GM12864 (cell line): ENCODE measurements around the gene SLC48A1.

Experiments
- DNase-seq: peaks from one replicate; pipeline ENCODE4 v3.0.0-alpha.2; 2011; ENCODE audit warnings: low read depth
- H3K4me3 ChIP-seq: 2 replicates; pipeline ENCODE4 v1.5.1; 2011; ENCODE audit warnings: mild to moderate bottlenecking, low read depth, low read length, control low read depth
- TF ChIP-seq, protein P1 (sequence below): IDR thresholded peaks from 2 replicates; pipeline ENCODE4 v1.5.1; 2011; ENCODE audit warnings: low read depth, mild to moderate bottlenecking, moderate library complexity, low read length, control low read depth, inconsistent platforms; ENCODE audit errors: missing control alignments

SLC48A1 gene

DNA sequence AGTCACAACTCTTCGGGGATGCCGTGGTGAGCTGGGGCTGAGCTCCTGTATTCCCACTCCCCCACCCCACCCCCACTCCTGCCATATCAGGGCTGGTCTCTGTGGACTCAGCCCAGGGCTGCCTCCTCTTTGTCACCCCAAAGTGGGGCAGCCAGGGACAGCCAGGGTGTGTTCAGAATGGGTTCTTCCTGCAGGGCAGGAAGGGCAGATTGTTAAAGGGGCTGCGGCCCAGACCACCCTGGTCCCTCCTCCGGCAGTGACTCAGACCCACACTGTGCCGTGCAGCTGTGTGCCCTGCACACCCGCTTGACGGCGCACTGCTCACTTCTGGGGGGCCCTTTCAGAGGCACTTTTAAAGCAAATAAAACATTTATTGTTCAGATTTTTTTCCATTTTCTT lies 9.3 kb downstream of the SLC48A1 start:
- H3K4me3 ChIP-seq = no peak overlapping the region
- TF ChIP-seq, protein P1, sequence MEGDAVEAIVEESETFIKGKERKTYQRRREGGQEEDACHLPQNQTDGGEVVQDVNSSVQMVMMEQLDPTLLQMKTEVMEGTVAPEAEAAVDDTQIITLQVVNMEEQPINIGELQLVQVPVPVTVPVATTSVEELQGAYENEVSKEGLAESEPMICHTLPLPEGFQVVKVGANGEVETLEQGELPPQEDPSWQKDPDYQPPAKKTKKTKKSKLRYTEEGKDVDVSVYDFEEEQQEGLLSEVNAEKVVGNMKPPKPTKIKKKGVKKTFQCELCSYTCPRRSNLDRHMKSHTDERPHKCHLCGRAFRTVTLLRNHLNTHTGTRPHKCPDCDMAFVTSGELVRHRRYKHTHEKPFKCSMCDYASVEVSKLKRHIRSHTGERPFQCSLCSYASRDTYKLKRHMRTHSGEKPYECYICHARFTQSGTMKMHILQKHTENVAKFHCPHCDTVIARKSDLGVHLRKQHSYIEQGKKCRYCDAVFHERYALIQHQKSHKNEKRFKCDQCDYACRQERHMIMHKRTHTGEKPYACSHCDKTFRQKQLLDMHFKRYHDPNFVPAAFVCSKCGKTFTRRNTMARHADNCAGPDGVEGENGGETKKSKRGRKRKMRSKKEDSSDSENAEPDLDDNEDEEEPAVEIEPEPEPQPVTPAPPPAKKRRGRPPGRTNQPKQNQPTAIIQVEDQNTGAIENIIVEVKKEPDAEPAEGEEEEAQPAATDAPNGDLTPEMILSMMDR = no peak
- no peak for DNase-seq

DNA sequence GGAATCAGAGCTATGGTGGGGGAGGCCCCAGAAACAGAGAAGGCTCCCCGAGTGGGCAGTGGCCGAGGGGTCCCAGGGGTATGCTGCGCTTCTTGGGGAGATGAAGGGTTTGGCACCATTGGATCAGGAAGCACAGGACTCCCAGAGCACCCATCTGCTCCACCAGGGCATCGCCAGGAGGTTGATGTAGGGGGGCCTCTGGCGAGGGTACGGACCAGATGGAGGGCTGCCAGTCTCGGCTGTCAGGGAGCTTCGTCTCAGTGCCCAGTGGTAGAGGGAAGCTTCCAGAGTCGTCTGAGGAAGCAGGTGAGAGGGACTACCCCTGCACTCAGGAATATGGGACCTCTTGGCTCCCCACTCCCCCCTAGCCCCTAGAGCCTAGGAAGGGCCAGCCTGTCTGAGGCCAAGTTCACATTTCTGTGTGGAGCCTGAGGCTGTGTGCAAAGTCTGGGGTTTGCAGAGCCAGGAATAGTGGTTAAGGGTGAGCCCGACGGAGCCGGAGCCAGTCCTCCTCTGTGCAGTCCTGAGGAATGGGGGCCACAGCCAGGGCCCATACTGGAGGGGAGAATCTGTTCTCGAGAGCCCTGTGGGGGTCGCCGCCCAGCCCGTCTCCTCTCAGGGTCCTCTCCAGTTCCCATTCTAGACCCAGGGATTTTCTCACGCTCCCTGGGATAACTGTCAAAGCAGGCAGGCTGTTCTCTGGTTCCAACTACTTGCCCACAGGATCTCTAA lies 10.2 kb downstream of the SLC48A1 start:
- TF ChIP-seq, protein P1 = no peak
- no peak for DNase-seq
- H3K4me3 ChIP-seq = no peak overlapping the region

DNA sequence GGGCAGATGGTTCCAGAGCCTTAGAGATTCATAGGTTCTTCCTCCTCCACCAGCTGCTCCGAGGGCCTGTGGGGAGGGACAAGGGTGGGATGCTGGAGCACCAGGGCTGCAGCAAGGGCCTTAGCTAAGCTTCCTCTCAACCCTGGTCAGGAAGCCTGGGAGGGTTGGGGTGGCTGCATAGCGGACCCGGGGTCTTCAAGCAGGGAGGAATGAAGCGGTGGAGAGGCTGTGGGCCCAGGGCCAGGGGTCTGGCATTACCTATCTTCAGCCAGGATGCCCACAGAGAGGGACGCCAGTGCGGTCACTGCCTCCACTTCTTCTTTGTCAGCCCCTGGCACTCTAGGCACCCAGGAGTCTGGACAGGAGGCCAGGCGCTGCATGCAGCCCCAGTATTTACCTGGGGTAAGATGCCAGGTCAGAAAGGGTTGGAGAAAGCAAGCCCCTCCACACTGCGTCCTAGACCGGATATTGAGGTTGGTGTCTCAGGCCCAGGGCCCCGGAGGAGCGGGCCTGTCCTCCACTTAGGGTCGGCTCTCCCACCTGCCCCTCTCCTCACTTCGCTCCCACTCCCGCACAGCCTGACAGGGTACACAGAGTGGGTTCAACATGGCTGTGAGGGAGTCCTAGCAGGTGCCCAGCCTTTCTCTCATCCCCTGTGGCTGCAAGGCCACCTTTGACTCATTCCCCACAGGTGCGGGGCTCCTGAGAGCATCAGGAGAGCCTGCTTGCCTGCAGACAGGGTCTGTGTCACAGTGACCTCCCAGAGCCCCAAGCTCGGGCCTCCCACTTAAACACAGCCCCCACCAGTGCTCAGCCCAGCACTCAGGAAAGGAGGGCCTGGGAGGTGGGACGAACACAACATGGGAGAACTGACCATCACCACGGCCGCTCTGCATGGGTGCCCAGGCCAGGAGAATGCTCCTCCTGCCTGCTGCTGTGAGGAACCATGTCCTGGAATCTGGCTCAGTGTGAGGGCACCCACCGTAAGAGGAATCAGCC lies 11.1 kb downstream of the SLC48A1 start:
- DNase-seq = no peak
- H3K4me3 ChIP-seq = no peak overlapping the region
- TF ChIP-seq, protein P1 = no peak

DNA sequence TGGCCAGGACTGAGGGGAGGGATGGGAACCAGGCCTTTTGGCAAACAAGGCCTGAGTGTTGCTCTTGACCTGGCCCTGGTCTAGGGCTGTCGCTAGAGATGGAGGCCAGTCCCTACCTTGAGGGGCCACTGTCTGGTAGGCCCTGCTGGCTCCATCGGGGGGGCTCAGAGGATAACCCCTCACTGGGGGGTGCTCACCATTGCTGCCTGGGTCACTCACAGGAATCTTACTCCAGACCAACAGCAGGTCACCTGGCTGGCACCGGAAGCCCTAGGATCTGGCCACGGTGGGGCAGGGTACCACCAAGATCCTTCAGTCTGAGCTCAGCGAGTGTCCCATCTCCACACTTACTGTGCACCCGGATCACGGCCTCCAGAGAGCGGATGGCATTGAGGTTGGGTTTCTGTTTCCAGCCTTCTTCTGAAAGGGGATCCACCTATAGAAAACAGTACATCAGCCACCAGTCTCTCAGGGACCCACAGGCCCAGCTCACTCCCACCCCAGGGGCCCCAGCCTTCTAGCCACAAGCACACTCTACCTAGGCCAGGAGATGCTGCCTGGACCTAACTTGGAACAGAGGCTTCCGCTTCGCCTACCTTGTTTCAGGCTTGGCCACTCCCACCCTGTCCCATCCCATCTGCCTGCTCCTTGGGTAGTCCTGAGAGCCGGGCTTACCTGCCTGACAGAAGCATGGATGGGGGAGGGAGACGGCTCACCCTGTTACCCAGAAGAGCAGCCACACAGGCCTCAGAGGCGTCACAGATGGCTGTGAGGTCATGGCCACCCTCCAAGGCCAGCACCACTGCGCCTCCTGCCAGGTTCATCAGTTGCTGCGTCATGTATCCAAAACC lies 12.2 kb downstream of the SLC48A1 start:
- DNase-seq = no peak
- TF ChIP-seq, protein P1 = no peak
- no peak overlapping the region for H3K4me3 ChIP-seq

DNA sequence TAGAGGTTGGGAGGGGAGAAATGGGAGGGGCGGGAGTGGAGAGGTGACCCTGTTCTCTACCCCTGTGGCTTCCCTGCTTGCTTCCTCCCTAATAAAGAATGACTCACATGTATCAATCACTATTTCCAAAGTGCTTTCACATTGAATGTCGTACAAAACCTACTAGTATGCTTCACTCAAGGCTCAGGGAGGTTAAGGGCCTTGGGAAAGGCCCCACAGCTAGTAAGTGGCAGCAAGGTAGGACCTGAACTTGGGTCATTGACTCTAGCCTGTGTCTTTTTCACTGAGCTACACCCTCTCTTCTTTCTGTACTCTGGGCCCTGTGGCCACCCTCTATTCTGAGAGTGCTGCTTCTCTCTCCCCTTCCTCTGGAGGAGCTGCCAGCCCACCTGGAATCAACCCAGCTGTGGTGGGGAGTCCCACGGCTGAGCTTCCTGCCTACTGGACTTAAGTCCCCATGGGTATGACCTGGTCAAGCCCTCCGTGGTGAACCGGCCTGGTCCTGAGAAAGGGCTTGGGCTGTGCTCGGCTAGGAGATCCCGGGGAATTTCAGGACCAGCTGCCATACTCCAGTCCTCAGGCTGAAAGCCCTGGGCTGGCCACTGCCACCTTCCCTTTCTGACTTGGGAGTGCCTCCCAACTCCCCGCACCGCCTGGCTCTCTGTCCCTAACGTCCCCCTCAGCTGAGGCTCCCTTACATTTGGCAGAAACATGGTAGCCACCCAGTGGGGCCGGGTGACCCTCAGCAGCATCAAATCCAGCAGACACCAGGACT lies 13.0 kb downstream of the SLC48A1 start:
- TF ChIP-seq, protein P1 = no peak
- no peak overlapping the region for H3K4me3 ChIP-seq
- no peak for DNase-seq

DNA sequence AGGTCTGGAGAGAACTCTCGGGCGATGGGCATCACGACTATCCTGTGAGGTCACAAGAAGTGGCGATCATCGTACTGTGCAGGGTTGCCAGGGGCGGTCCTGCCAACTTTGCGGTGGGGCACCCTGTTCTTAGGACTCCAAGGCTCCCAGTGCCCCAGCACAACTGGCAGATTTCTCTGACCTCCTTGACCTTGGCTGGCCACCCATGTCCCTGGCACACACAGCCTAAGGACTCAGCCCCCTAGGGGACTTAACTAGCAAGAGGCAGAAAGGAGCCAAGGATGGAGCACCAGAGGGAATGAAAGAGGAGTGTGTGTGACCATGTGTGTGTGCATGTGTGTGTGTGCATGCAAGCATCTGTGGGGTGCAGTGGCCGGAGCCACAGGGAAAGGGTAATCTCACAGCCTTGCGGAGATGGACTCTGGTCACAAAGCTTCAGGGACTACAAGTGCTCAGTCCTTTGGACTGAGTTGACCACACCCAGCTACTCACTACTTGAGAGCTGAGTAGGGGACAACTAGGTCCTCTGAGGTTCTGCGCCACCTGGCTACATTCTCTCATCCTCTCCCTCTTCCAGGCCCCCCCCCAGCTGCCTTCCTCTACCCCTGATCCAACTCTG lies 13.7 kb downstream of the SLC48A1 start:
- no peak for DNase-seq
- TF ChIP-seq, protein P1 = no peak
- no peak overlapping the region for H3K4me3 ChIP-seq
